HepG2 (cell line): Measurements from ENCODE around the gene CD4. TPM values are rescaled to one million over a fixed set of nuclear protein-coding genes. Genes with fewer than 3 reads are reported as not detected.

Experiments
- IKZF1 ChIP-seq: fragments of 450-650 bp; IDR thresholded peaks from 2 replicates; pipeline ENCODE4 v1.7.1; 2016
- ZNF30 ChIP-seq: sonication (generic); formaldehyde crosslinking; IDR thresholded peaks from 2 replicates; pipeline ENCODE4 v1.5.0; 2020; ENCODE audit warnings: mild to moderate bottlenecking, missing genetic modification reagents
- ZNF773 ChIP-seq: sonication (generic); formaldehyde crosslinking; IDR thresholded peaks from 2 replicates; pipeline ENCODE4 v1.4.0; 2020; ENCODE audit warnings: missing genetic modification reagents, borderline replicate concordance
- ZNF850 ChIP-seq: sonication (generic); formaldehyde crosslinking; conservative IDR thresholded peaks from 2 replicates; pipeline ENCODE4 v1.9.0; 2021; ENCODE audit warnings: mild to moderate bottlenecking, missing genetic modification reagents
- polyA plus RNA-seq, 8 experiments: library from polyadenylated mRNA; depleted of rRNA in 3 of 8; stranded (reverse) in 7 of 8; unstranded in 1 of 8; fragments of >200 nt; fragmentation: Illumina TruSeq in 4 of 8; extraction: Trizol in 4 of 8; gene quantifications; 2 replicates each; pipeline versions ENCODE4 v1.2.1 to v1.2.3, GENCODE V29; 2011 to 2016; ENCODE audit warnings: low read depth in 4 of 8, missing spikeins in 1 of 8, mixed read lengths in 1 of 8; ENCODE audit not compliant: insufficient read depth in 1 of 8
- total RNA-seq, 5 experiments: library from RNA; depleted of rRNA; stranded (reverse); fragments of >200 nt; fragmentation: Illumina TruSeq; extraction: Trizol; gene quantifications; 2 replicates each; pipeline ENCODE4 v1.2.3, GENCODE V29; 2016; ENCODE audit warnings: low read depth in 1 of 5
- TF ChIP-seq, protein P1 (sequence below), 2 experiments: sonication (generic) in 1 of 2; formaldehyde crosslinking in 1 of 2; IDR thresholded peaks; 2 replicates each; pipeline versions ENCODE4 v1.6.1 to v1.9.0; 2014 to 2022; ENCODE audit warnings: antibody characterized with exemption in 1 of 2, borderline replicate concordance in 1 of 2, inconsistent platforms in 1 of 2, low read depth in 1 of 2, missing genetic modification reagents in 1 of 2
- TF ChIP-seq, protein P2 (sequence below): sonication (generic); formaldehyde crosslinking; IDR thresholded peaks from 2 replicates; pipeline ENCODE4 v1.4.0; 2020; ENCODE audit warnings: mild to moderate bottlenecking, missing genetic modification reagents
- TF ChIP-seq, protein P3 (sequence below), 2 experiments: sonication (generic) in 1 of 2; formaldehyde crosslinking in 1 of 2; IDR thresholded peaks; 2 replicates each; pipeline versions ENCODE4 v1.5.1 to v1.6.1; 2011 to 2020; ENCODE audit warnings: borderline replicate concordance in 1 of 2, low read depth in 1 of 2, low read length in 1 of 2, mild to moderate bottlenecking in 1 of 2, missing genetic modification reagents in 1 of 2, moderate library complexity in 1 of 2
- TF ChIP-seq, protein P4 (sequence below): sonication (generic); formaldehyde crosslinking; IDR thresholded peaks from 2 replicates; pipeline ENCODE4 v1.5.0; 2020; ENCODE audit warnings: mild to moderate bottlenecking, missing genetic modification reagents, borderline replicate concordance

The CD4 gene
- total and polyA plus RNA-seq, 2 of the 13 experiments (the other 11 are each of a cell fraction or from before 2014, with no cell fraction given), result 0.07 to 0.95 TPM

DNA sequence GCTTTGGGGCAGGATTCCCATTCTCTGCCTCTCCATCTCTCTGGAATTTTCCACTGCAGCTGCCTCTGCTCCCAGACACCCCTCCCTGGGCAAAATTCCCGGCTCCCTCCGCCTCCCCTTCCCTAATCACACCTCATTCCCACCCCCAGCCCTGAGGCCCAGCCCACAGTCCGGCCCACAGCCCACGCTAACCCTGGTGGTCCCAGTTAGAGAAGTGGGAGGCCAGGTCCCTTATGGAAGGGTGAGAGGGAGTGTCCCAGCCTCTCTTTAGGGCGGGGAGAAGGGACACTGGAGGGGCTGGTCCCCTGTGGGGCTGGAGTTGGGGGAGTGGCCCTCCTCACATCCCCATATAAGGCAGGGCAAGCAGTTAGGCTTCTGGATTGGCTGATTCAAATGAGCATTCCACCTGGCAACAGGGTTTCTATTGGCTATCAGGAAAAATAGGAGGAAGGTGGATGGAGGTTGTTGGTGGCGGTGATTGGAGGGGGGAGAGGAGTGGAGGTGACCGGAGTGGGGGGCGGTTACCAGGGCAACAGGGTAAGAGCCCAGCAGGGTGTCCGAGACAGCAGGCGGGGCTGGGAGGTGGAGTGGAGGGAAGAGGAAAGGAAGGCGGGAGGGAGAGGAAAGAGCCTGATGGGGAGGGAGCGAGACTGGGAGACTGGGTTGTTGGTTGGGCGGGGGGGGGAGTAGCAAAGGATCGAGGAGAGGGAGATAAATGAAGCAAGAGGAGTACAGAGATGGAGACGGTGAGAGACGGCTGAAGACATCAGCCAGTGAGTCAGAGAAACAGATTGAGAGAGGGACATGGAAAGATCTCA is 25.1 kb upstream of the CD4 start (continued):
- TF ChIP-seq ZNF850, result no peak
- TF ChIP-seq, protein P1, sequence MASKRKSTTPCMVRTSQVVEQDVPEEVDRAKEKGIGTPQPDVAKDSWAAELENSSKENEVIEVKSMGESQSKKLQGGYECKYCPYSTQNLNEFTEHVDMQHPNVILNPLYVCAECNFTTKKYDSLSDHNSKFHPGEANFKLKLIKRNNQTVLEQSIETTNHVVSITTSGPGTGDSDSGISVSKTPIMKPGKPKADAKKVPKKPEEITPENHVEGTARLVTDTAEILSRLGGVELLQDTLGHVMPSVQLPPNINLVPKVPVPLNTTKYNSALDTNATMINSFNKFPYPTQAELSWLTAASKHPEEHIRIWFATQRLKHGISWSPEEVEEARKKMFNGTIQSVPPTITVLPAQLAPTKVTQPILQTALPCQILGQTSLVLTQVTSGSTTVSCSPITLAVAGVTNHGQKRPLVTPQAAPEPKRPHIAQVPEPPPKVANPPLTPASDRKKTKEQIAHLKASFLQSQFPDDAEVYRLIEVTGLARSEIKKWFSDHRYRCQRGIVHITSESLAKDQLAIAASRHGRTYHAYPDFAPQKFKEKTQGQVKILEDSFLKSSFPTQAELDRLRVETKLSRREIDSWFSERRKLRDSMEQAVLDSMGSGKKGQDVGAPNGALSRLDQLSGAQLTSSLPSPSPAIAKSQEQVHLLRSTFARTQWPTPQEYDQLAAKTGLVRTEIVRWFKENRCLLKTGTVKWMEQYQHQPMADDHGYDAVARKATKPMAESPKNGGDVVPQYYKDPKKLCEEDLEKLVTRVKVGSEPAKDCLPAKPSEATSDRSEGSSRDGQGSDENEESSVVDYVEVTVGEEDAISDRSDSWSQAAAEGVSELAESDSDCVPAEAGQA (IDR thresholded peaks at IDR 0.05; ENCODE audit: low read depth), result no peak
- TF ChIP-seq, protein P1 (CRISPR knock-in tag; IDR thresholded peaks at IDR 0.05; ENCODE audit: borderline replicate concordance), result no peak
- TF ChIP-seq, protein P2, sequence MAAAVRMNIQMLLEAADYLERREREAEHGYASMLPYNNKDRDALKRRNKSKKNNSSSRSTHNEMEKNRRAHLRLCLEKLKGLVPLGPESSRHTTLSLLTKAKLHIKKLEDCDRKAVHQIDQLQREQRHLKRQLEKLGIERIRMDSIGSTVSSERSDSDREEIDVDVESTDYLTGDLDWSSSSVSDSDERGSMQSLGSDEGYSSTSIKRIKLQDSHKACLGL (CRISPR knock-in tag), result no peak
- TF ChIP-seq, protein P3, sequence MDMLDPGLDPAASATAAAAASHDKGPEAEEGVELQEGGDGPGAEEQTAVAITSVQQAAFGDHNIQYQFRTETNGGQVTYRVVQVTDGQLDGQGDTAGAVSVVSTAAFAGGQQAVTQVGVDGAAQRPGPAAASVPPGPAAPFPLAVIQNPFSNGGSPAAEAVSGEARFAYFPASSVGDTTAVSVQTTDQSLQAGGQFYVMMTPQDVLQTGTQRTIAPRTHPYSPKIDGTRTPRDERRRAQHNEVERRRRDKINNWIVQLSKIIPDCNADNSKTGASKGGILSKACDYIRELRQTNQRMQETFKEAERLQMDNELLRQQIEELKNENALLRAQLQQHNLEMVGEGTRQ (IDR thresholded peaks at IDR 0.05; ENCODE audit: low read depth, low read length), result no peak
- TF ChIP-seq, protein P3 (CRISPR knock-in tag; IDR thresholded peaks at IDR 0.05; ENCODE audit: borderline replicate concordance), result peak; percentile 99; the same call in 1 of the 2 replicates
- no peak for TF ChIP-seq IKZF1
- TF ChIP-seq, protein P4, sequence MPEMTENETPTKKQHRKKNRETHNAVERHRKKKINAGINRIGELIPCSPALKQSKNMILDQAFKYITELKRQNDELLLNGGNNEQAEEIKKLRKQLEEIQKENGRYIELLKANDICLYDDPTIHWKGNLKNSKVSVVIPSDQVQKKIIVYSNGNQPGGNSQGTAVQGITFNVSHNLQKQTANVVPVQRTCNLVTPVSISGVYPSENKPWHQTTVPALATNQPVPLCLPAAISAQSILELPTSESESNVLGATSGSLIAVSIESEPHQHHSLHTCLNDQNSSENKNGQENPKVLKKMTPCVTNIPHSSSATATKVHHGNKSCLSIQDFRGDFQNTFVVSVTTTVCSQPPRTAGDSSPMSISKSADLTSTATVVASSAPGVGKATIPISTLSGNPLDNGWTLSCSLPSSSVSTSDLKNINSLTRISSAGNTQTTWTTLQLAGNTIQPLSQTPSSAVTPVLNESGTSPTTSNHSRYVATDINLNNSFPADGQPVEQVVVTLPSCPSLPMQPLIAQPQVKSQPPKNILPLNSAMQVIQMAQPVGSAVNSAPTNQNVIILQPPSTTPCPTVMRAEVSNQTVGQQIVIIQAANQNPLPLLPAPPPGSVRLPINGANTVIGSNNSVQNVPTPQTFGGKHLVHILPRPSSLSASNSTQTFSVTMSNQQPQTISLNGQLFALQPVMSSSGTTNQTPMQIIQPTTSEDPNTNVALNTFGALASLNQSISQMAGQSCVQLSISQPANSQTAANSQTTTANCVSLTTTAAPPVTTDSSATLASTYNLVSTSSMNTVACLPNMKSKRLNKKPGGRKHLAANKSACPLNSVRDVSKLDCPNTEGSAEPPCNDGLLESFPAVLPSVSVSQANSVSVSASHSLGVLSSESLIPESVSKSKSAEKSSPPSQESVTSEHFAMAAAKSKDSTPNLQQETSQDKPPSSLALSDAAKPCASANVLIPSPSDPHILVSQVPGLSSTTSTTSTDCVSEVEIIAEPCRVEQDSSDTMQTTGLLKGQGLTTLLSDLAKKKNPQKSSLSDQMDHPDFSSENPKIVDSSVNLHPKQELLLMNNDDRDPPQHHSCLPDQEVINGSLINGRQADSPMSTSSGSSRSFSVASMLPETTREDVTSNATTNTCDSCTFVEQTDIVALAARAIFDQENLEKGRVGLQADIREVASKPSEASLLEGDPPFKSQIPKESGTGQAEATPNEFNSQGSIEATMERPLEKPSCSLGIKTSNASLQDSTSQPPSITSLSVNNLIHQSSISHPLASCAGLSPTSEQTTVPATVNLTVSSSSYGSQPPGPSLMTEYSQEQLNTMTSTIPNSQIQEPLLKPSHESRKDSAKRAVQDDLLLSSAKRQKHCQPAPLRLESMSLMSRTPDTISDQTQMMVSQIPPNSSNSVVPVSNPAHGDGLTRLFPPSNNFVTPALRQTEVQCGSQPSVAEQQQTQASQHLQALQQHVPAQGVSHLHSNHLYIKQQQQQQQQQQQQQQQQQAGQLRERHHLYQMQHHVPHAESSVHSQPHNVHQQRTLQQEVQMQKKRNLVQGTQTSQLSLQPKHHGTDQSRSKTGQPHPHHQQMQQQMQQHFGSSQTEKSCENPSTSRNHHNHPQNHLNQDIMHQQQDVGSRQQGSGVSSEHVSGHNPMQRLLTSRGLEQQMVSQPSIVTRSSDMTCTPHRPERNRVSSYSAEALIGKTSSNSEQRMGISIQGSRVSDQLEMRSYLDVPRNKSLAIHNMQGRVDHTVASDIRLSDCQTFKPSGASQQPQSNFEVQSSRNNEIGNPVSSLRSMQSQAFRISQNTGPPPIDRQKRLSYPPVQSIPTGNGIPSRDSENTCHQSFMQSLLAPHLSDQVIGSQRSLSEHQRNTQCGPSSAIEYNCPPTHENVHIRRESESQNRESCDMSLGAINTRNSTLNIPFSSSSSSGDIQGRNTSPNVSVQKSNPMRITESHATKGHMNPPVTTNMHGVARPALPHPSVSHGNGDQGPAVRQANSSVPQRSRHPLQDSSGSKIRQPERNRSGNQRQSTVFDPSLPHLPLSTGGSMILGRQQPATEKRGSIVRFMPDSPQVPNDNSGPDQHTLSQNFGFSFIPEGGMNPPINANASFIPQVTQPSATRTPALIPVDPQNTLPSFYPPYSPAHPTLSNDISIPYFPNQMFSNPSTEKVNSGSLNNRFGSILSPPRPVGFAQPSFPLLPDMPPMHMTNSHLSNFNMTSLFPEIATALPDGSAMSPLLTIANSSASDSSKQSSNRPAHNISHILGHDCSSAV (CRISPR knock-in tag), result no peak
- no peak for TF ChIP-seq ZNF773 (CRISPR knock-in tag)
- no peak for TF ChIP-seq ZNF30
